K562 (cell line): ENCODE measurements around the gene RRH. TPM values are rescaled to one million over a fixed set of nuclear protein-coding genes. Genes with fewer than 3 reads are reported as not detected.

Experiments used
- ATAC-seq: fragments of 200-7000 bp; cut with Tn5 transposase; 3 replicates; pipeline ENCODE4 v1.9.1; 2020; ENCODE audit warnings: moderate library complexity
- BruUV-seq: library from RNA; stranded (reverse); fragments of 400-500 nt; replicated peaks from 2 replicates; lab custom pipeline; 2021; lab: Mats Ljungman, UMichigan
- CTCF ChIA-PET: fragments of 300-600 bp; formaldehyde crosslinking; extraction: SDS; loops from one replicate; lab custom pipeline; 2021; ENCODE audit warnings: low intra/inter-chr PET ratio; lab: Yijun Ruan, JAX
- POLR2A ChIA-PET: fragments of 300-600, 350-650 bp; sonication (Branson Sonifier 250); formaldehyde crosslinking; extraction: SDS; loops from one replicate; lab custom pipeline; 2021; ENCODE audit warnings: antibody characterized with exemption, inconsistent platforms; lab: Yijun Ruan, JAX
- DNase-seq, 4 experiments: peaks; one replicate each; pipeline versions ENCODE4 v3.0.0 to v3.0.0-alpha.2; 2011 to 2018; ENCODE audit warnings: low spot score in 3 of 4, mixed read lengths in 3 of 4; ENCODE audit errors: extremely low read depth in 1 of 4
- FAIRE-seq: peaks from 2 replicates; lab custom pipeline; 2011; peaks lifted over from hg19 to GRCh38; lab: Jason Lieb, UNC
- H2AFZ ChIP-seq: 2 replicates; pipeline ENCODE4 v1.6.0; 2011; ENCODE audit warnings: low read depth, low read length, control low read depth, inconsistent platforms
- H3K27ac ChIP-seq: fragments of 200-600 bp; 3 replicates; pipeline ENCODE4 v1.8.0; 2011; ENCODE audit warnings: low read depth, mild to moderate bottlenecking, control low read depth, inconsistent platforms, low read length, moderate library complexity, mixed read lengths; ENCODE audit errors: extremely low read depth
- H3K27me3 ChIP-seq, 2 experiments: fragments of 300-600 bp in 1 of 2; 2 replicates in 1 of 2; 3 replicates in 1 of 2; pipeline versions ENCODE4 v1.6.0 to v1.8.0; 2011; ENCODE audit warnings: inconsistent platforms in 2 of 2, low read length in 2 of 2, mild to moderate bottlenecking in 1 of 2, mixed read lengths in 1 of 2, moderate library complexity in 1 of 2; ENCODE audit not compliant: control insufficient read depth in 2 of 2, insufficient read depth in 2 of 2
- H3K36me3 ChIP-seq: fragments of 300-600 bp; 3 replicates; pipeline ENCODE4 v1.8.0; 2011; ENCODE audit warnings: mild to moderate bottlenecking, low read length, inconsistent platforms; ENCODE audit not compliant: control insufficient read depth, insufficient read depth
- H3K4me1 ChIP-seq, 2 experiments: fragments of 200-600 bp in 1 of 2; replicated peaks in 1 of 2; 2 replicates in 1 of 2; 3 replicates in 1 of 2; pipeline versions ENCODE4 v1.5.1 to v1.8.0; 2011; ENCODE audit warnings: inconsistent platforms in 2 of 2, low read length in 2 of 2, mild to moderate bottlenecking in 1 of 2, mixed read lengths in 1 of 2, moderate library complexity in 1 of 2; ENCODE audit not compliant: control insufficient read depth in 2 of 2, insufficient read depth in 2 of 2
- H3K4me2 ChIP-seq: 2 replicates; pipeline ENCODE4 v1.6.1; 2011; ENCODE audit warnings: low read length, control low read depth, inconsistent platforms, mixed read lengths; ENCODE audit not compliant: insufficient read depth
- H3K4me3 ChIP-seq: fragments of 200-600 bp; sonication (generic), shearing (Covaris generic); 2 replicates; pipeline ENCODE4 v1.5.1; 2016; ENCODE audit warnings: control low read depth, inconsistent platforms
- H3K79me2 ChIP-seq: fragments of 200-600 bp; 3 replicates; pipeline ENCODE4 v1.8.0; 2011; ENCODE audit warnings: low read length, inconsistent platforms; ENCODE audit not compliant: control insufficient read depth, insufficient read depth
- H3K9ac ChIP-seq, 2 experiments: 2 replicates each; pipeline versions ENCODE4 v1.6.0 to v1.6.1; 2011; ENCODE audit warnings: low read depth in 2 of 2, low read length in 2 of 2, control low read depth in 1 of 2, inconsistent platforms in 1 of 2, mild to moderate bottlenecking in 1 of 2, mixed read lengths in 1 of 2; ENCODE audit not compliant: insufficient read depth in 1 of 2
- H3K9me1 ChIP-seq: one replicate; pipeline ENCODE4 v1.6.0; 2011; ENCODE audit warnings: inconsistent platforms, mild to moderate bottlenecking, low read length, moderate library complexity; ENCODE audit not compliant: control insufficient read depth, insufficient read depth
- H3K9me3 ChIP-seq: replicated peaks from 2 replicates; pipeline ENCODE4 v1.5.1; 2011; ENCODE audit warnings: low read depth, low read length, inconsistent platforms; ENCODE audit not compliant: control insufficient read depth, insufficient read depth
- H4K20me1 ChIP-seq: replicated peaks from 2 replicates; pipeline ENCODE4 v1.6.1; 2011; ENCODE audit warnings: low read length, inconsistent platforms, mixed read lengths; ENCODE audit not compliant: control insufficient read depth, insufficient read depth
- ATF6 ChIP-seq: sonication (generic); formaldehyde crosslinking; IDR thresholded peaks from 2 replicates; pipeline ENCODE4 v1.4.0; 2020; ENCODE audit warnings: mild to moderate bottlenecking, missing genetic modification reagents
- CTCF ChIP-seq, 3 experiments: IDR thresholded peaks in 2 of 3; conservative IDR thresholded peaks in 1 of 3; 2 replicates each; pipeline ENCODE4 v1.5.1; 2011 to 2012; ENCODE audit warnings: low read length in 3 of 3, mild to moderate bottlenecking in 3 of 3, control low read depth in 2 of 3, improper control_type of control experiment in 1 of 3, inconsistent platforms in 1 of 3, low read depth in 1 of 3, mixed read lengths in 1 of 3, moderate library complexity in 1 of 3; ENCODE audit not compliant: insufficient read depth in 2 of 3
- NRF1 ChIP-seq, 2 experiments: fragments of 450-650 bp; IDR thresholded peaks in 1 of 2; conservative IDR thresholded peaks in 1 of 2; 2 replicates each; pipeline ENCODE4 v1.6.1; 2014; ENCODE audit warnings: mild to moderate bottlenecking in 2 of 2
- PBX2 ChIP-seq, 2 experiments: IDR thresholded peaks in 1 of 2; conservative IDR thresholded peaks in 1 of 2; 2 replicates each; pipeline ENCODE4 v1.6.1; 2016; ENCODE audit warnings: low read depth in 2 of 2, mild to moderate bottlenecking in 1 of 2, missing compliant biosample characterization in 1 of 2, missing genetic modification characterization in 1 of 2, moderate library complexity in 1 of 2
- RAD21 ChIP-seq, 2 experiments: fragments of 250-450 bp in 1 of 2; fragments of 450-650 bp in 1 of 2; sonication (Bioruptor Pico) in 1 of 2; formaldehyde crosslinking in 1 of 2; IDR thresholded peaks in 1 of 2; conservative IDR thresholded peaks in 1 of 2; 2 replicates each; pipeline versions ENCODE4 v1.4.0 to v1.8.0; 2020 to 2022; ENCODE audit warnings: mild to moderate bottlenecking in 2 of 2, moderate library complexity in 1 of 2
- in situ Hi-C: fragments of 300-500 bp; cut with MboI; formaldehyde crosslinking; loops from 4 replicates; pipeline ENCODE4 v1.15.0; 2018; ENCODE audit warnings: inconsistent platforms, mixed read lengths
- intact Hi-C: fragments of 100-400 bp; cut with micrococcal nuclease; formaldehyde crosslinking; loops from 2 replicates; pipeline ENCODE4 v1.14.2; 2022
- polyA plus RNA-seq, 8 experiments: library from polyadenylated mRNA; depleted of rRNA in 4 of 8; stranded (reverse) in 5 of 8; unstranded in 3 of 8; fragments of >200 nt; fragmentation: Nextera tagmentation in 2 of 8; fragmentation: Illumina TruSeq in 1 of 8; extraction: Ambion mirVana in 2 of 8; extraction: Trizol in 1 of 8; gene quantifications; 2 replicates each; pipeline versions ENCODE4 v1.2.1 to v1.2.3, GENCODE V29; 2011 to 2014; ENCODE audit warnings: inconsistent platforms in 1 of 8, missing spikeins in 1 of 8
- total RNA-seq, 7 experiments: library from RNA; depleted of rRNA in 6 of 7; stranded (reverse); fragments of >200 nt in 6 of 7; fragmentation: Illumina TruSeq in 2 of 7; extraction: Trizol in 2 of 7; gene quantifications; 2 replicates each; pipeline versions ENCODE4 v1.2.1 to v1.2.3, GENCODE V29; 2011 to 2021; ENCODE audit warnings: low replicate concordance in 1 of 7

The RRH gene
- total and polyA plus RNA-seq, 9 of the 15 experiments (the other 6 are each of a cell fraction or from before 2014, with no cell fraction given) = 0.04 to 0.31 (median 0.12) TPM; not detected in 3

GRCh38 chr4:109798866-109799265 is 28.9 kb upstream of the RRH start:
- Histone ChIP-seq H2AFZ (no peak overlapping the region), H3K9me1 (no peaks in the 10 kb centered on the region), H3K27me3 (no peaks in the 10 kb centered on the region), H3K9ac (no peak overlapping the region), H3K4me1 (no peaks in the 10 kb centered on the region; a peak in 3 of 5 replicates), H3K36me3 (no peaks in the 10 kb centered on the region), H4K20me1 (no peaks in the 10 kb centered on the region), H3K27ac (no peak overlapping the region), H3K4me2 (no peak overlapping the region), H3K79me2 (no peaks in the 10 kb centered on the region), H3K9me3 (no peaks in the 10 kb centered on the region), H3K4me3 (no peak overlapping the region)
- DNase-seq (peak in 1 of 4 experiments; percentile 30), FAIRE-seq (no peak), ATAC-seq (peak; percentile 92)
- POLR2A ChIA-PET = no interaction called here
- TF ChIP-seq ATF6 (CRISPR knock-in tag) (no peak), RAD21 (CRISPR knock-in tag; conservative IDR thresholded peaks at IDR 0.05 in 1 of 2, IDR thresholded peaks at IDR 0.05 in 1 of 2) (0 out of 4 replicates have a peak, but pooled peaks of 1 of the 2 experiments have one; percentile 19), PBX2 (CRISPR knock-in tag; IDR thresholded peaks at IDR 0.05; ENCODE audit: low read depth) (no peak), PBX2 (tag; conservative IDR thresholded peaks at IDR 0.05; ENCODE audit: low read depth) (0 out of 2 replicates have a peak, but pooled peaks have one; percentile 26), NRF1 (conservative IDR thresholded peaks at IDR 0.05 in 1 of 2, IDR thresholded peaks at IDR 0.05 in 1 of 2) (peak; percentile 24 to 51; a peak in 3 of 4 replicates), CTCF (IDR thresholded peaks at IDR 0.05 in 2 of 3, conservative IDR thresholded peaks at IDR 0.05 in 1 of 3; ENCODE audit: insufficient read depth in 2 of 3, low read depth in 1 of 3, low read length in 3 of 3) (0 out of 6 replicates have a peak, but pooled peaks of 1 of the 3 experiments have one; percentile 9)
- CTCF ChIA-PET = no interaction called here
- intact Hi-C loops = no loop called here
- in situ Hi-C loops = no loop called here
- BruUV-seq = no TSS peak
